A673 (cell line): Measurements from ENCODE around the gene KIF7.

ENCODE experiments used
- EZH2 ChIP-seq: fragments of 200-600 bp; sonication (generic); IDR thresholded peaks from 2 replicates; pipeline ENCODE4 v1.6.1; 2017; ENCODE audit warnings: borderline replicate concordance, low read depth, mild to moderate bottlenecking, mixed read lengths, antibody characterized with exemption, low read length; ENCODE audit not compliant: poor library complexity, severe bottlenecking
- TF ChIP-seq, protein P1 (sequence below): fragments of 300-800, 200-600 bp; sonication (generic); conservative IDR thresholded peaks from 2 replicates; pipeline ENCODE4 v1.5.1; 2017; ENCODE audit warnings: low read depth, mild to moderate bottlenecking, antibody characterized with exemption, low read length, moderate library complexity, mixed read lengths

DNA sequence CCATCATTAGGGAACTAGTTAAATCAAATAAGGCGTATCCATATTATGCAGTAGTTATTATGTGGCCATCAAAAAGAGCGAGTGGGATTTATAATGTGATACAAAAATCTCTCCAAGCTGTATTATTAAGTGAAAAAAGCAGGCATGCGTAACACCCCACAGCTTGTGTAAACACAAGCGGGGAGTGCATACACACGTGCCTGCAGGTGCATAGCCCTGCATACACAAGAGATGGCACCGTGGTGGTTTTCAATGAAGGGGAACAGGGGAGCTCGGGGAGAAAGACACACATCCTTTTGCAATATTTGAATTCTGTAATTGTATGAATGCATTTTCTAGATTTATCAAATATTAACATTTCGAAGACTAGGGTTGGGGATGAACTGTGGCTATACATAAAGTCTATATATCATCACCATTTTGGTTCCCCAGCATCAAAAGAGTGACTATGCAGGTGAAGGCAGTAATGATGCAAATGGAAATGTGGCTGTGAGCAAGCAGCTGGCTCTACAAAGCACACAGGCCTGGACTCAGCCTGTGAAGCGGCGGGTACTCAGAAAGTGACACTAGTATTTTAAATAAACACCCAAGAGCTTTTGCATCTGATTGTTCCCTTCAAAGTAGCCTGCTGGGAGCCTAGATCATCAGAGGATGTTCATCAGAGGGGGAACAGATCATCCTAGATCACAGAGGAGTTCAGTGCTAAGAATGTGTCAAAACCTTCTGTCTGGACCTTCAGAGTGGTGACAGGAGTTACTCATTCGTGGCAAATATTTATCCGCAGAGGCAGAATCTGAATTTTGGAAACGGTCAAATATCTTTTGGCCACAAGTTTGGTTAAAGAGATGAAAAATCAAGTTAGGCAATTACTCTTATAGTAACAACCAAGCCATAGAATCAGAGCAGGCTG lies 9.4 kb upstream of the KIF7 start:
- TF ChIP-seq, protein P1, sequence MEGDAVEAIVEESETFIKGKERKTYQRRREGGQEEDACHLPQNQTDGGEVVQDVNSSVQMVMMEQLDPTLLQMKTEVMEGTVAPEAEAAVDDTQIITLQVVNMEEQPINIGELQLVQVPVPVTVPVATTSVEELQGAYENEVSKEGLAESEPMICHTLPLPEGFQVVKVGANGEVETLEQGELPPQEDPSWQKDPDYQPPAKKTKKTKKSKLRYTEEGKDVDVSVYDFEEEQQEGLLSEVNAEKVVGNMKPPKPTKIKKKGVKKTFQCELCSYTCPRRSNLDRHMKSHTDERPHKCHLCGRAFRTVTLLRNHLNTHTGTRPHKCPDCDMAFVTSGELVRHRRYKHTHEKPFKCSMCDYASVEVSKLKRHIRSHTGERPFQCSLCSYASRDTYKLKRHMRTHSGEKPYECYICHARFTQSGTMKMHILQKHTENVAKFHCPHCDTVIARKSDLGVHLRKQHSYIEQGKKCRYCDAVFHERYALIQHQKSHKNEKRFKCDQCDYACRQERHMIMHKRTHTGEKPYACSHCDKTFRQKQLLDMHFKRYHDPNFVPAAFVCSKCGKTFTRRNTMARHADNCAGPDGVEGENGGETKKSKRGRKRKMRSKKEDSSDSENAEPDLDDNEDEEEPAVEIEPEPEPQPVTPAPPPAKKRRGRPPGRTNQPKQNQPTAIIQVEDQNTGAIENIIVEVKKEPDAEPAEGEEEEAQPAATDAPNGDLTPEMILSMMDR: no peak
- no peak for TF ChIP-seq EZH2
